HepG2 (cell line): ENCODE data around the gene ECE2. TPM values are rescaled to one million over a fixed set of nuclear protein-coding genes. Genes with fewer than 3 reads are reported as not detected.

ENCODE experiments used
- ATAC-seq: fragments of 200-7000 bp; cut with Tn5 transposase; 3 replicates; pipeline ENCODE4 v1.9.1; 2020; ENCODE audit warnings: mild to moderate bottlenecking, moderate library complexity
- BruUV-seq: library from RNA; stranded (reverse); fragments of 400-500 nt; replicated peaks from 2 replicates; lab custom pipeline; 2021; lab: Mats Ljungman, UMichigan
- CTCF ChIA-PET: fragments of 300-600 bp; formaldehyde crosslinking; extraction: SDS; loops from one replicate; lab custom pipeline; 2021; ENCODE audit warnings: low total read pairs, inconsistent platforms, low intra/inter-chr PET ratio; lab: Yijun Ruan, JAX
- POLR2A ChIA-PET: fragments of 350-600 bp; sonication (Branson Sonifier 250); formaldehyde crosslinking; loops from one replicate; lab custom pipeline; 2020; ENCODE audit warnings: antibody characterized with exemption, inconsistent platforms; lab: Yijun Ruan, JAX
- DNase-seq: peaks from one replicate; pipeline ENCODE4 v3.0.0-alpha.2; 2015; ENCODE audit warnings: low spot score
- FAIRE-seq: peaks from 3 replicates; lab custom pipeline; 2011; peaks lifted over from hg19 to GRCh38; lab: Jason Lieb, UNC
- H2AFZ ChIP-seq: one replicate; pipeline ENCODE4 v1.6.1; 2011; ENCODE audit warnings: low read length, inconsistent platforms
- H3K27ac ChIP-seq: fragments of 300-600 bp; 3 replicates; pipeline ENCODE4 v1.8.0; 2011; ENCODE audit warnings: mixed run types, mild to moderate bottlenecking, mixed read lengths, low read length, inconsistent platforms; ENCODE audit not compliant: insufficient read depth; ENCODE audit errors: extremely low read length
- H3K27me3 ChIP-seq, 2 experiments: fragments of 200-600 bp in 1 of 2; 2 replicates in 1 of 2; 3 replicates in 1 of 2; pipeline versions ENCODE4 v1.6.0 to v1.8.0; 2011; ENCODE audit warnings: low read length in 2 of 2, mild to moderate bottlenecking in 2 of 2, moderate library complexity in 2 of 2, inconsistent platforms in 1 of 2; ENCODE audit not compliant: insufficient read depth in 2 of 2, control insufficient read depth in 1 of 2
- H3K36me3 ChIP-seq, 2 experiments: fragments of 200-600 bp in 1 of 2; replicated peaks in 1 of 2; 2 replicates in 1 of 2; 3 replicates in 1 of 2; pipeline versions ENCODE4 v1.5.1 to v1.8.0; 2011; ENCODE audit warnings: low read length in 2 of 2, inconsistent platforms in 1 of 2; ENCODE audit not compliant: insufficient read depth in 2 of 2, control insufficient read depth in 1 of 2
- H3K4me1 ChIP-seq: 2 replicates; pipeline ENCODE4 v1.5.1; 2012; ENCODE audit warnings: low read length, inconsistent platforms; ENCODE audit not compliant: insufficient read depth
- H3K4me2 ChIP-seq: 2 replicates; pipeline ENCODE4 v1.6.0; 2011; ENCODE audit warnings: low read depth, low read length, inconsistent platforms
- H3K4me3 ChIP-seq, 3 experiments: fragments of 200-600 bp in 1 of 3; sonication (generic), shearing (Covaris generic) in 1 of 3; replicated peaks in 1 of 3; 2 replicates each; pipeline ENCODE4 v1.5.1; 2011 to 2016; ENCODE audit warnings: low read length in 3 of 3, inconsistent platforms in 2 of 3, low read depth in 2 of 3, mild to moderate bottlenecking in 2 of 3, control low read depth in 1 of 3, mixed read lengths in 1 of 3; ENCODE audit not compliant: insufficient read depth in 1 of 3
- H3K79me2 ChIP-seq: one replicate; pipeline ENCODE4 v1.6.1; 2011; ENCODE audit warnings: low read length, inconsistent platforms; ENCODE audit not compliant: insufficient read depth
- H3K9ac ChIP-seq: 2 replicates; pipeline ENCODE4 v1.6.0; 2011; ENCODE audit warnings: mild to moderate bottlenecking, low read depth, low read length, inconsistent platforms; ENCODE audit not compliant: insufficient read depth
- H3K9me3 ChIP-seq: 2 replicates; pipeline ENCODE4 v1.5.1; 2012; ENCODE audit warnings: mild to moderate bottlenecking, low read length
- H4K20me1 ChIP-seq: 2 replicates; pipeline ENCODE4 v1.6.0; 2011; ENCODE audit warnings: inconsistent platforms, mild to moderate bottlenecking, low read length, moderate library complexity; ENCODE audit not compliant: insufficient read depth
- ADNP ChIP-seq: sonication (generic); formaldehyde crosslinking; IDR thresholded peaks from 2 replicates; pipeline ENCODE4 v1.4.0; 2020; ENCODE audit warnings: missing genetic modification reagents
- AGO2 ChIP-seq: fragments of 200-400 bp; formaldehyde crosslinking; optimal IDR thresholded peaks from 2 replicates; pipeline ENCODE3; 2017; ENCODE audit warnings: mild to moderate bottlenecking, low read depth, low read length, moderate library complexity
- ASH2L ChIP-seq: fragments of 300-600, 200-600 bp; sonication (generic); IDR thresholded peaks from 2 replicates; pipeline ENCODE4 v1.7.0; 2017; ENCODE audit warnings: low read depth, mild to moderate bottlenecking, moderate library complexity, mixed read lengths, low read length; ENCODE audit not compliant: insufficient read length
- GATA4 ChIP-seq: sonication (generic); IDR thresholded peaks from 2 replicates; pipeline ENCODE4 v1.6.1; 2016; ENCODE audit warnings: antibody characterized with exemption, low read depth, borderline replicate concordance
- ISL2 ChIP-seq: sonication (generic); formaldehyde crosslinking; IDR thresholded peaks from 2 replicates; pipeline ENCODE4 v1.5.0; 2020; ENCODE audit warnings: missing genetic modification reagents
- RARA ChIP-seq: IDR thresholded peaks from 2 replicates; pipeline ENCODE4 v1.6.1; 2016; ENCODE audit warnings: missing genetic modification reagents, missing compliant biosample characterization
- RERE ChIP-seq: IDR thresholded peaks from 2 replicates; pipeline ENCODE4 v1.6.1; 2016; ENCODE audit warnings: low read depth, missing genetic modification reagents, missing compliant biosample characterization
- SNAPC5 ChIP-seq: sonication (generic); formaldehyde crosslinking; IDR thresholded peaks from 2 replicates; pipeline ENCODE4 v1.8.1; 2023; ENCODE audit warnings: mild to moderate bottlenecking, missing genetic modification reagents, borderline replicate concordance
- SPEN ChIP-seq: sonication (generic); formaldehyde crosslinking; IDR thresholded peaks from 2 replicates; pipeline ENCODE4 v1.5.1; 2020; ENCODE audit warnings: low read depth, mild to moderate bottlenecking, missing genetic modification reagents
- ZNF205 ChIP-seq: IDR thresholded peaks from 2 replicates; pipeline ENCODE4 v1.6.1; 2018; ENCODE audit warnings: missing biosample characterization, missing genetic modification reagents
- ZNF44 ChIP-seq: sonication (generic); formaldehyde crosslinking; IDR thresholded peaks from 2 replicates; pipeline ENCODE4 v1.5.1; 2020; ENCODE audit warnings: mild to moderate bottlenecking, missing genetic modification reagents
- ZSCAN21 ChIP-seq: sonication (generic); formaldehyde crosslinking; IDR thresholded peaks from 2 replicates; pipeline ENCODE4 v1.8.0; 2022; ENCODE audit warnings: mild to moderate bottlenecking, missing genetic modification reagents, moderate library complexity, borderline replicate concordance
- WGBS: methylation state at CpG from one replicate; pipeline ENCODE4 v1.1.6; 2017; ENCODE audit warnings: low lambda C conversion rate; 5-methylcytosine and 5-hydroxymethylcytosine counted together
- in situ Hi-C: cut with HindIII; loops from 2 replicates; pipeline ENCODE4 v1.10.0; 2017; ENCODE audit warnings: low pct_unique_long_range_greater_than_20kb; ENCODE audit not compliant: extremely low pct_ligation_motif_present
- intact Hi-C: fragments of 100-400 bp; cut with micrococcal nuclease; formaldehyde crosslinking; loops from one replicate; pipeline ENCODE4 v1.10.0; 2022; ENCODE audit not compliant: unreplicated experiment
- polyA plus RNA-seq, 8 experiments: library from polyadenylated mRNA; depleted of rRNA in 3 of 8; stranded (reverse) in 7 of 8; unstranded in 1 of 8; fragments of >200 nt; fragmentation: Illumina TruSeq in 4 of 8; extraction: Trizol in 4 of 8; gene quantifications; 2 replicates each; pipeline versions ENCODE4 v1.2.1 to v1.2.3, GENCODE V29; 2011 to 2016; ENCODE audit warnings: low read depth in 4 of 8, missing spikeins in 1 of 8, mixed read lengths in 1 of 8; ENCODE audit not compliant: insufficient read depth in 1 of 8
- total RNA-seq, 5 experiments: library from RNA; depleted of rRNA; stranded (reverse); fragments of >200 nt; fragmentation: Illumina TruSeq; extraction: Trizol; gene quantifications; 2 replicates each; pipeline ENCODE4 v1.2.3, GENCODE V29; 2016; ENCODE audit warnings: low read depth in 1 of 5
- TF ChIP-seq, protein P1 (sequence below): sonication (generic); formaldehyde crosslinking; IDR thresholded peaks from 2 replicates; pipeline ENCODE4 v1.8.0; 2022; ENCODE audit warnings: mild to moderate bottlenecking, missing genetic modification reagents; ENCODE audit not compliant: insufficient replicate concordance

Gene ECE2
- total and polyA plus RNA-seq, 2 of the 13 experiments (the other 11 are each of a cell fraction or from before 2014, with no cell fraction given): not detected

- Histone ChIP-seq H3K27me3 (peaks cover 0 to 4% of the 10 kb centered on the region in 2 experiments; a peak in 1 of 5 replicates), H2AFZ (peak within 1 kb of the TSS; percentile 81), H3K9me3 (no peaks in the 10 kb centered on the region), H4K20me1 (no peaks in the 10 kb centered on the region), H3K36me3 (peaks cover 9 to 23% of the 10 kb centered on the region in 2 experiments; a peak in 4 of 5 replicates), H3K4me3 (peak within 1 kb of the TSS; percentile 89 to 99 (median 97)), H3K79me2 (peaks cover 9% of the 10 kb centered on the region), H3K4me1 (peaks cover 20% of the 10 kb centered on the region), H3K27ac (peak within 1 kb of the TSS; percentile 93), H3K4me2 (peak within 1 kb of the TSS; percentile 81), H3K9ac (peak within 1 kb of the TSS; percentile 99)
- intact Hi-C loops (loop anchor here (2.0 to 10.0 kb wide), 4 partner anchors 36 to 361 kb away; partner anchors contain the start of gene ABCC5), in situ Hi-C loops (loop anchor here (5.0 kb wide), 1 partner anchor 91 kb away; the partner anchor contains the start of gene DVL3)
- POLR2A ChIA-PET: interaction anchor here (1.2 to 2.3 kb wide), 3 partner anchors 21 to 364 kb away, joined by 3 to 7 read pairs (median 5); partner anchors contain the start of genes ABCF3 and PARL
- 0% methylated on average over 13 of the region's 49 CpGs for WGBS
- CTCF ChIA-PET: interaction anchor here (1.9 kb wide), 1 partner anchor 19 kb away, joined by 6 read pairs; the partner anchor contains the start of gene VWA5B2
- ATAC-seq: peak; percentile 70
- BruUV-seq: TSS peak; percentile 78
- no peak for FAIRE-seq
- DNase-seq: peak; percentile 76
- TF ChIP-seq RARA (CRISPR knock-in tag): peak; percentile 35; the same call in 1 of the 2 replicates
- TF ChIP-seq, protein P1, sequence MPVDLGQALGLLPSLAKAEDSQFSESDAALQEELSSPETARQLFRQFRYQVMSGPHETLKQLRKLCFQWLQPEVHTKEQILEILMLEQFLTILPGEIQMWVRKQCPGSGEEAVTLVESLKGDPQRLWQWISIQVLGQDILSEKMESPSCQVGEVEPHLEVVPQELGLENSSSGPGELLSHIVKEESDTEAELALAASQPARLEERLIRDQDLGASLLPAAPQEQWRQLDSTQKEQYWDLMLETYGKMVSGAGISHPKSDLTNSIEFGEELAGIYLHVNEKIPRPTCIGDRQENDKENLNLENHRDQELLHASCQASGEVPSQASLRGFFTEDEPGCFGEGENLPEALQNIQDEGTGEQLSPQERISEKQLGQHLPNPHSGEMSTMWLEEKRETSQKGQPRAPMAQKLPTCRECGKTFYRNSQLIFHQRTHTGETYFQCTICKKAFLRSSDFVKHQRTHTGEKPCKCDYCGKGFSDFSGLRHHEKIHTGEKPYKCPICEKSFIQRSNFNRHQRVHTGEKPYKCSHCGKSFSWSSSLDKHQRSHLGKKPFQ (CRISPR knock-in tag): no peak
- no peak for TF ChIP-seq ADNP
- TF ChIP-seq ASH2L: peak; percentile 55
- TF ChIP-seq SNAPC5 (CRISPR knock-in tag): peak; percentile 59; the same call in 1 of the 2 replicates
- 0 out of 2 replicates have a peak, but pooled peaks have one; percentile 65 for TF ChIP-seq ISL2
- no peak for TF ChIP-seq ZNF44 (CRISPR knock-in tag)
- peak; percentile 91 for TF ChIP-seq ZSCAN21 (CRISPR knock-in tag)
- TF ChIP-seq AGO2: peak; percentile 67
- TF ChIP-seq ZNF205 (CRISPR knock-in tag): peak; percentile 59; the same call in 1 of the 2 replicates
- 0 out of 2 replicates have a peak, but pooled peaks have one; percentile 48 for TF ChIP-seq GATA4
- peak; percentile 90 for TF ChIP-seq SPEN (CRISPR knock-in tag)
- no peak for TF ChIP-seq RERE
Observed at GRCh38 chr3:184248454-184249411, 27.1 kb upstream of the ECE2 start, which contains the start of gene ALG3. Gene ALG3 (minus strand): TSS chr3:184248962. CDS start chr3:184248940, 22 bp downstream.
